Keratinocyte (primary cell): ENCODE data around the gene OR5K3.

Source experiments
- EZH2 ChIP-seq: IDR thresholded peaks from one replicate; pipeline ENCODE4 v1.6.1; 2012; ENCODE audit warnings: inconsistent platforms, mild to moderate bottlenecking, low read length, moderate library complexity
- TF ChIP-seq, protein P1 (sequence below), 3 experiments: IDR thresholded peaks in 1 of 3; conservative IDR thresholded peaks in 1 of 3; optimal IDR thresholded peaks in 1 of 3; 2 replicates in 2 of 3; 3 replicates in 1 of 3; pipeline versions ENCODE3 to v1.5.1; 2011; ENCODE audit warnings: low read length in 3 of 3, mild to moderate bottlenecking in 3 of 3, moderate library complexity in 2 of 3, control low read depth in 1 of 3, inconsistent platforms in 1 of 3; ENCODE audit not compliant: insufficient read depth in 2 of 3; ENCODE audit errors: extremely low read depth in 1 of 3

- TF ChIP-seq, protein P1, sequence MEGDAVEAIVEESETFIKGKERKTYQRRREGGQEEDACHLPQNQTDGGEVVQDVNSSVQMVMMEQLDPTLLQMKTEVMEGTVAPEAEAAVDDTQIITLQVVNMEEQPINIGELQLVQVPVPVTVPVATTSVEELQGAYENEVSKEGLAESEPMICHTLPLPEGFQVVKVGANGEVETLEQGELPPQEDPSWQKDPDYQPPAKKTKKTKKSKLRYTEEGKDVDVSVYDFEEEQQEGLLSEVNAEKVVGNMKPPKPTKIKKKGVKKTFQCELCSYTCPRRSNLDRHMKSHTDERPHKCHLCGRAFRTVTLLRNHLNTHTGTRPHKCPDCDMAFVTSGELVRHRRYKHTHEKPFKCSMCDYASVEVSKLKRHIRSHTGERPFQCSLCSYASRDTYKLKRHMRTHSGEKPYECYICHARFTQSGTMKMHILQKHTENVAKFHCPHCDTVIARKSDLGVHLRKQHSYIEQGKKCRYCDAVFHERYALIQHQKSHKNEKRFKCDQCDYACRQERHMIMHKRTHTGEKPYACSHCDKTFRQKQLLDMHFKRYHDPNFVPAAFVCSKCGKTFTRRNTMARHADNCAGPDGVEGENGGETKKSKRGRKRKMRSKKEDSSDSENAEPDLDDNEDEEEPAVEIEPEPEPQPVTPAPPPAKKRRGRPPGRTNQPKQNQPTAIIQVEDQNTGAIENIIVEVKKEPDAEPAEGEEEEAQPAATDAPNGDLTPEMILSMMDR (optimal IDR thresholded peaks at IDR 0.05 in 1 of 3, IDR thresholded peaks at IDR 0.05 in 1 of 3, conservative IDR thresholded peaks at IDR 0.05 in 1 of 3; ENCODE audit: extremely low read depth in 1 of 3, insufficient read depth in 2 of 3, low read length in 3 of 3) = no peak
- no peak for TF ChIP-seq EZH2
Observed at GRCh38 chr3:98398513-98398912, 8.0 kb downstream of the OR5K3 start.
